Measurements from ENCODE around the gene CDT1. TPM values are rescaled to one million over a fixed set of nuclear protein-coding genes. Genes with fewer than 3 reads are reported as not detected.

Gene CDT1
- total and polyA plus RNA-seq, 10 of the 15 experiments (the other 5 are each of a cell fraction or from before 2014, with no cell fraction given) = 0.50 to 87.6 (median 8.8) TPM

GRCh38 chr16:88846088-88846487, 42.5 kb downstream of the CDT1 start:
- POLR2A ChIA-PET = interaction anchor here (0.7 kb wide), 1 partner anchor 268 kb away, joined by 8 read pairs; no protein-coding TSS in a partner anchor
- no peaks in the 10 kb centered on the region for H3K27me3 ChIP-seq (replicated peaks in 1 of 2; ENCODE audit: control insufficient read depth in 2 of 2, insufficient read depth in 2 of 2, low read length in 1 of 2)
- SMC1A ChIA-PET (ENCODE audit: uncharacterized antibody, unreplicated experiment) = interaction anchor here (0.5 kb wide), 1 partner anchor 9 kb away, joined by 3 read pairs; no protein-coding TSS in a partner anchor
- in situ Hi-C loops (cut with MboI) (no loop called here), intact Hi-C loops (cut with micrococcal nuclease; ENCODE audit: unreplicated experiment) (no loop called here)
- RAD21 ChIA-PET (ENCODE audit: unreplicated experiment) = interaction anchor here (0.6 kb wide), 1 partner anchor 1070 kb away, joined by 3 read pairs; no protein-coding TSS in a partner anchor
- BruUV-seq (replicated peaks) = no TSS peak
- no peak overlapping the region for H3K4me3 ChIP-seq
- no peak for DNase-seq (ENCODE audit: low read depth, low spot score)
- no peak overlapping the region for H3K9ac ChIP-seq (ENCODE audit: control insufficient read depth, insufficient read depth, low read length)
- H3K9me3 ChIP-seq (replicated peaks; ENCODE audit: control insufficient read depth, insufficient read depth, low read length) = no peaks in the 10 kb centered on the region
- H3K79me2 ChIP-seq (ENCODE audit: control insufficient read depth, insufficient read depth, low read length) = no peaks in the 10 kb centered on the region
- no peaks in the 10 kb centered on the region for H4K20me1 ChIP-seq (ENCODE audit: control insufficient read depth, insufficient read depth)
- no peaks in the 10 kb centered on the region for H3K4me1 ChIP-seq (ENCODE audit: control insufficient read depth, insufficient read depth, low read length)
- no peak overlapping the region for H2AFZ ChIP-seq (ENCODE audit: control insufficient read depth, low read depth, low read length)
- no peaks in the 10 kb centered on the region for H3K36me3 ChIP-seq (ENCODE audit: control insufficient read depth in 2 of 2, insufficient read depth in 2 of 2, low read length in 1 of 2)
- H3K27ac ChIP-seq (ENCODE audit: control insufficient read depth, insufficient read depth) = no peak overlapping the region
- CTCF ChIA-PET = interaction anchor here (0.7 to 1.0 kb wide), 2 partner anchors 9 to 12 kb away, joined by 3 to 4 read pairs; no protein-coding TSS in a partner anchor
- no peak for FAIRE-seq
- WGBS (ENCODE audit: insufficient coverage, insufficient replicate concordance, low lambda C conversion rate, missing lambda C conversion rate) = 87% methylated on average over 9 of the region's 9 CpGs
- no peak for TF ChIP-seq CUX1 (IDR thresholded peaks at IDR 0.05; ENCODE audit: insufficient replicate concordance, low read depth, low read length)
- no peak overlapping the region for H3K4me2 ChIP-seq (ENCODE audit: control insufficient read depth, insufficient read depth)
- no peak for ATAC-seq
